WTC11 (cell line): ENCODE results near the gene SLC6A9.

Experiments used
- CDX4 ChIP-seq: fragments of 250-450 bp; sonication (Bioruptor Pico); IDR thresholded peaks from 2 replicates; pipeline ENCODE4 v1.9.0; 2021; ENCODE audit warnings: moderate library complexity, mild to moderate bottlenecking, inconsistent platforms, borderline replicate concordance
- CREB1 ChIP-seq: sonication (generic); formaldehyde crosslinking; IDR thresholded peaks from 2 replicates; pipeline ENCODE4 v1.8.0; 2023; ENCODE audit warnings: mild to moderate bottlenecking, missing genetic modification reagents
- IRF2 ChIP-seq: sonication (generic); formaldehyde crosslinking; IDR thresholded peaks from 2 replicates; pipeline ENCODE4 v1.8.0; 2022; ENCODE audit warnings: low read depth, missing genetic modification reagents, borderline replicate concordance
- NR2C2 ChIP-seq: sonication (generic); formaldehyde crosslinking; IDR thresholded peaks from 2 replicates; pipeline ENCODE4 v1.8.0; 2022; ENCODE audit warnings: mild to moderate bottlenecking, missing genetic modification reagents
- NR3C1 ChIP-seq: sonication (generic); formaldehyde crosslinking; conservative IDR thresholded peaks from 2 replicates; pipeline ENCODE4 v1.8.1; 2023; ENCODE audit warnings: low read depth, mild to moderate bottlenecking, missing genetic modification reagents
- ZNF138 ChIP-seq: sonication (generic); formaldehyde crosslinking; conservative IDR thresholded peaks from 2 replicates; pipeline ENCODE4 v1.8.1; 2022; ENCODE audit warnings: mild to moderate bottlenecking, moderate library complexity, missing genetic modification reagents
- TF ChIP-seq, protein P1 (sequence below): fragments of 200-600 bp; IDR thresholded peaks from 2 replicates; pipeline ENCODE4 v1.8.0; 2022; ENCODE audit warnings: antibody characterized with exemption
- TF ChIP-seq, protein P2 (sequence below): sonication (generic); formaldehyde crosslinking; IDR thresholded peaks from 2 replicates; pipeline ENCODE4 v1.8.1; 2023; ENCODE audit warnings: mild to moderate bottlenecking, missing genetic modification reagents, moderate library complexity
- TF ChIP-seq, protein P3 (sequence below): sonication (generic); formaldehyde crosslinking; IDR thresholded peaks from 2 replicates; pipeline ENCODE4 v1.8.1; 2023; ENCODE audit warnings: mild to moderate bottlenecking, missing genetic modification reagents
- TF ChIP-seq, protein P4 (sequence below): sonication (generic); formaldehyde crosslinking; IDR thresholded peaks from 2 replicates; pipeline ENCODE4 v1.8.0; 2022; ENCODE audit warnings: mild to moderate bottlenecking, missing genetic modification reagents
- TF ChIP-seq, protein P5 (sequence below): sonication (generic); formaldehyde crosslinking; conservative IDR thresholded peaks from 2 replicates; pipeline ENCODE4 v1.8.1; 2022; ENCODE audit warnings: mild to moderate bottlenecking, missing genetic modification reagents
- TF ChIP-seq, protein P6 (sequence below): sonication (generic); formaldehyde crosslinking; conservative IDR thresholded peaks from 2 replicates; pipeline ENCODE4 v1.8.1; 2023; ENCODE audit warnings: mild to moderate bottlenecking, low read depth, missing genetic modification reagents, moderate library complexity
- TF ChIP-seq, protein P7 (sequence below): sonication (generic); formaldehyde crosslinking; IDR thresholded peaks from 2 replicates; pipeline ENCODE4 v1.8.0; 2022; ENCODE audit warnings: mild to moderate bottlenecking, missing genetic modification reagents

DNA sequence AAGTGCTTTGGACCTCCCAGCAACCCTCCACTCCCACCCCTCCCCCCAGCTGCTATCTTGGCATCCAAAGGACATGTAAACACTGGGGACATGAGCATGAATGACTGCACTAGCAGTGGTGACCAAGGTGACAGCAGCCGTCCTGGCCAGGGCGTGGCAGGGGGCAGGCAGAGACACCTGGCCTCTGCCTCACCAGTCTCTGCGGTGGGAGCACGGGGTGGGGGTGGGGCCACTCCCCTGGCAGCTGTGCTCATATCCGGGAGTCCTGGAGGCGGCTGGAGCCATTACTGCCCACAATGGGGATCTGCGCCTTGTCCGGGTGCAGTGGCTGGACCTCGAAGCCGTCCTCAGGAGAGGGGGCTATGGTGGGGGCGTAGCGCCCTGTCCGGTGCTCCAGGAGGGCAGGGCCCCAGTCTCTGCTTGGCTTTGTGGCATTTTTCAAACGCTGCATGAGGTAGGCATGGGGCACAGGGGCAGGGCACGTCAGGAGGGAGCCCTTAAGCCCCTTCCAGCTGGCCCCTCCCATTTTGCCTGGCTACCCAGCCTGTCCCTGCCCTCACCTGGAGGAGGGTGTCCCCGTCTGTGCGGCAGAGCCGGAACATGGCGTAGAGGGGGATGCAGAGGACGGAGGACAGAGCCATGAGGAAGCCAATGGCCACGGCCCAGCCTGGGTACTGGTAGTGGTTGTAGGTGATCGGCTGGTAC lies 33.8 kb downstream of the SLC6A9 start:
- TF ChIP-seq, protein P1, sequence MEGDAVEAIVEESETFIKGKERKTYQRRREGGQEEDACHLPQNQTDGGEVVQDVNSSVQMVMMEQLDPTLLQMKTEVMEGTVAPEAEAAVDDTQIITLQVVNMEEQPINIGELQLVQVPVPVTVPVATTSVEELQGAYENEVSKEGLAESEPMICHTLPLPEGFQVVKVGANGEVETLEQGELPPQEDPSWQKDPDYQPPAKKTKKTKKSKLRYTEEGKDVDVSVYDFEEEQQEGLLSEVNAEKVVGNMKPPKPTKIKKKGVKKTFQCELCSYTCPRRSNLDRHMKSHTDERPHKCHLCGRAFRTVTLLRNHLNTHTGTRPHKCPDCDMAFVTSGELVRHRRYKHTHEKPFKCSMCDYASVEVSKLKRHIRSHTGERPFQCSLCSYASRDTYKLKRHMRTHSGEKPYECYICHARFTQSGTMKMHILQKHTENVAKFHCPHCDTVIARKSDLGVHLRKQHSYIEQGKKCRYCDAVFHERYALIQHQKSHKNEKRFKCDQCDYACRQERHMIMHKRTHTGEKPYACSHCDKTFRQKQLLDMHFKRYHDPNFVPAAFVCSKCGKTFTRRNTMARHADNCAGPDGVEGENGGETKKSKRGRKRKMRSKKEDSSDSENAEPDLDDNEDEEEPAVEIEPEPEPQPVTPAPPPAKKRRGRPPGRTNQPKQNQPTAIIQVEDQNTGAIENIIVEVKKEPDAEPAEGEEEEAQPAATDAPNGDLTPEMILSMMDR: no peak
- TF ChIP-seq CDX4 (CRISPR knock-in tag) (no peak), CREB1 (no peak), ZNF138 (no peak), NR2C2 (CRISPR knock-in tag) (no peak), NR3C1 (CRISPR knock-in tag) (no peak), IRF2 (no peak)
- TF ChIP-seq, protein P2, sequence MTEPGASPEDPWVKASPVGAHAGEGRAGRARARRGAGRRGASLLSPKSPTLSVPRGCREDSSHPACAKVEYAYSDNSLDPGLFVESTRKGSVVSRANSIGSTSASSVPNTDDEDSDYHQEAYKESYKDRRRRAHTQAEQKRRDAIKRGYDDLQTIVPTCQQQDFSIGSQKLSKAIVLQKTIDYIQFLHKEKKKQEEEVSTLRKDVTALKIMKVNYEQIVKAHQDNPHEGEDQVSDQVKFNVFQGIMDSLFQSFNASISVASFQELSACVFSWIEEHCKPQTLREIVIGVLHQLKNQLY (CRISPR knock-in tag): no peak
- TF ChIP-seq, protein P3, sequence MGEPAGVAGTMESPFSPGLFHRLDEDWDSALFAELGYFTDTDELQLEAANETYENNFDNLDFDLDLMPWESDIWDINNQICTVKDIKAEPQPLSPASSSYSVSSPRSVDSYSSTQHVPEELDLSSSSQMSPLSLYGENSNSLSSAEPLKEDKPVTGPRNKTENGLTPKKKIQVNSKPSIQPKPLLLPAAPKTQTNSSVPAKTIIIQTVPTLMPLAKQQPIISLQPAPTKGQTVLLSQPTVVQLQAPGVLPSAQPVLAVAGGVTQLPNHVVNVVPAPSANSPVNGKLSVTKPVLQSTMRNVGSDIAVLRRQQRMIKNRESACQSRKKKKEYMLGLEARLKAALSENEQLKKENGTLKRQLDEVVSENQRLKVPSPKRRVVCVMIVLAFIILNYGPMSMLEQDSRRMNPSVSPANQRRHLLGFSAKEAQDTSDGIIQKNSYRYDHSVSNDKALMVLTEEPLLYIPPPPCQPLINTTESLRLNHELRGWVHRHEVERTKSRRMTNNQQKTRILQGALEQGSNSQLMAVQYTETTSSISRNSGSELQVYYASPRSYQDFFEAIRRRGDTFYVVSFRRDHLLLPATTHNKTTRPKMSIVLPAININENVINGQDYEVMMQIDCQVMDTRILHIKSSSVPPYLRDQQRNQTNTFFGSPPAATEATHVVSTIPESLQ (CRISPR knock-in tag): no peak
- TF ChIP-seq, protein P4, sequence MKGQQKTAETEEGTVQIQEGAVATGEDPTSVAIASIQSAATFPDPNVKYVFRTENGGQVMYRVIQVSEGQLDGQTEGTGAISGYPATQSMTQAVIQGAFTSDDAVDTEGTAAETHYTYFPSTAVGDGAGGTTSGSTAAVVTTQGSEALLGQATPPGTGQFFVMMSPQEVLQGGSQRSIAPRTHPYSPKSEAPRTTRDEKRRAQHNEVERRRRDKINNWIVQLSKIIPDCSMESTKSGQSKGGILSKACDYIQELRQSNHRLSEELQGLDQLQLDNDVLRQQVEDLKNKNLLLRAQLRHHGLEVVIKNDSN (CRISPR knock-in tag): no peak
- TF ChIP-seq, protein P5, sequence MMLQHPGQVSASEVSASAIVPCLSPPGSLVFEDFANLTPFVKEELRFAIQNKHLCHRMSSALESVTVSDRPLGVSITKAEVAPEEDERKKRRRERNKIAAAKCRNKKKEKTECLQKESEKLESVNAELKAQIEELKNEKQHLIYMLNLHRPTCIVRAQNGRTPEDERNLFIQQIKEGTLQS (CRISPR knock-in tag): no peak
- TF ChIP-seq, protein P6, sequence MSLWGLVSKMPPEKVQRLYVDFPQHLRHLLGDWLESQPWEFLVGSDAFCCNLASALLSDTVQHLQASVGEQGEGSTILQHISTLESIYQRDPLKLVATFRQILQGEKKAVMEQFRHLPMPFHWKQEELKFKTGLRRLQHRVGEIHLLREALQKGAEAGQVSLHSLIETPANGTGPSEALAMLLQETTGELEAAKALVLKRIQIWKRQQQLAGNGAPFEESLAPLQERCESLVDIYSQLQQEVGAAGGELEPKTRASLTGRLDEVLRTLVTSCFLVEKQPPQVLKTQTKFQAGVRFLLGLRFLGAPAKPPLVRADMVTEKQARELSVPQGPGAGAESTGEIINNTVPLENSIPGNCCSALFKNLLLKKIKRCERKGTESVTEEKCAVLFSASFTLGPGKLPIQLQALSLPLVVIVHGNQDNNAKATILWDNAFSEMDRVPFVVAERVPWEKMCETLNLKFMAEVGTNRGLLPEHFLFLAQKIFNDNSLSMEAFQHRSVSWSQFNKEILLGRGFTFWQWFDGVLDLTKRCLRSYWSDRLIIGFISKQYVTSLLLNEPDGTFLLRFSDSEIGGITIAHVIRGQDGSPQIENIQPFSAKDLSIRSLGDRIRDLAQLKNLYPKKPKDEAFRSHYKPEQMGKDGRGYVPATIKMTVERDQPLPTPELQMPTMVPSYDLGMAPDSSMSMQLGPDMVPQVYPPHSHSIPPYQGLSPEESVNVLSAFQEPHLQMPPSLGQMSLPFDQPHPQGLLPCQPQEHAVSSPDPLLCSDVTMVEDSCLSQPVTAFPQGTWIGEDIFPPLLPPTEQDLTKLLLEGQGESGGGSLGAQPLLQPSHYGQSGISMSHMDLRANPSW: no peak
- TF ChIP-seq, protein P7, sequence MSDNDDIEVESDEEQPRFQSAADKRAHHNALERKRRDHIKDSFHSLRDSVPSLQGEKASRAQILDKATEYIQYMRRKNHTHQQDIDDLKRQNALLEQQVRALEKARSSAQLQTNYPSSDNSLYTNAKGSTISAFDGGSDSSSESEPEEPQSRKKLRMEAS (CRISPR knock-in tag): no peak
